GM12891 (cell line): ENCODE data around the gene GJA1.

Source experiments
- PAX5 ChIP-seq: IDR thresholded peaks from 2 replicates; pipeline ENCODE4 v1.6.1; 2011; ENCODE audit warnings: low read length, moderate library complexity, mild to moderate bottlenecking; ENCODE audit not compliant: insufficient read depth, severe bottlenecking
- POLR2A ChIP-seq: IDR thresholded peaks from 2 replicates; pipeline ENCODE4 v1.6.1; 2011; ENCODE audit warnings: low read depth, low read length, control low read depth
- POLR2AphosphoS5 ChIP-seq: IDR thresholded peaks from 2 replicates; pipeline ENCODE4 v1.6.1; 2011; ENCODE audit warnings: low read depth, low read length, control low read depth
- POU2F2 ChIP-seq: IDR thresholded peaks from 2 replicates; pipeline ENCODE4 v1.6.1; 2011; ENCODE audit warnings: low read depth, mild to moderate bottlenecking, control low read depth, low read length, moderate library complexity
- TAF1 ChIP-seq: IDR thresholded peaks from 2 replicates; pipeline ENCODE4 v1.6.1; 2011; ENCODE audit warnings: low read depth, low read length, control low read depth

DNA sequence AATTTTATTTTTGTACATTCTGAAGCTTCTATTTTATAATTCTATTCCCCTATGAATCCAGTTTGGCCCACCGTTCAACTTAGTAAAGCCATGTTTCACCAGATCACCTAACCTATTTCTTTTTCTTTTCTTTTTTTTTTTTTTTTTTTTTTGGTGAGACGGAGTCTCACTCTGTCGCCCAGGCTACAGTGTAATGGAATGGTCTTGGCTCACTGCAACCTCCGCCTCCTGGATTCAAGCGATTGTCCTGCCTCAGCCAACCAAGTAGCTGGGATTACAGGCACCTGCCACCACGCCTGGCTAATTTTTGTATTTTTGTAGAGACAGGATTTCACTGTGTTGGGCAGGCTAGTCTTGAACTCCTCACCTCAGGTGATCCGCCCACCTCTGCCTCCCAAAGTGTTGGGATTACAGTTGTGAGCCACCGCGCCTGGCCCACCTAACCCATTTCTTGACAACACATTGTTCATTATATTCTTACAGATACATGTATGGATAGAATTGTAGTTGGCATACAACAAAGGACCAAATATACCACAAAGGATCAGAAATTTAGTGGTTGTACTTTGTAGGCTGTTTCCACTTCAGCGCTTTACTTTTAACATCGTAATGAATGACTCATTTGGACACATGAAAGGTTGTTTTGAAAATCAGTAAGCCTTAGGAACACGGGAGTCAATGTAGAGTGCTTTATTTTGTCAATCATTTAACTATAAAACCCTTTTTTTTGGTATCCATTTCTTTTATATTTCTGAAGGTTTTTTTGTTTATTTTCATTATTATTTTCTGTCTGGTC lies 63.2 kb downstream of the GJA1 start:
- no peak for TF ChIP-seq POLR2A
- no peak for TF ChIP-seq TAF1
- TF ChIP-seq POLR2AphosphoS5 = no peak
- TF ChIP-seq PAX5 = no peak
- TF ChIP-seq POU2F2 = no peak
